Renal cortical epithelial cell (primary cell): Measurements from ENCODE around the gene GSTM1. TPM values are rescaled to one million over a fixed set of nuclear protein-coding genes. Genes with fewer than 3 reads are reported as not detected.
"Not testable (repeated sequence)": the region's sequence is repeated elsewhere in the genome, so short reads cannot be mapped to it uniquely, and the experiment has no call there.

ENCODE experiments used
- DNase-seq: peaks from one replicate; pipeline ENCODE4 v3.0.0-alpha.2; 2011; ENCODE audit warnings: low read depth
- total RNA-seq: library from RNA; depleted of rRNA; stranded (reverse); fragments of >200 nt; gene quantifications from 2 replicates; pipeline ENCODE4 v1.2.3, GENCODE V29; 2014

The GSTM1 gene
- total RNA-seq, 1 donor from 2014 or later, result 15.1 TPM

DNA sequence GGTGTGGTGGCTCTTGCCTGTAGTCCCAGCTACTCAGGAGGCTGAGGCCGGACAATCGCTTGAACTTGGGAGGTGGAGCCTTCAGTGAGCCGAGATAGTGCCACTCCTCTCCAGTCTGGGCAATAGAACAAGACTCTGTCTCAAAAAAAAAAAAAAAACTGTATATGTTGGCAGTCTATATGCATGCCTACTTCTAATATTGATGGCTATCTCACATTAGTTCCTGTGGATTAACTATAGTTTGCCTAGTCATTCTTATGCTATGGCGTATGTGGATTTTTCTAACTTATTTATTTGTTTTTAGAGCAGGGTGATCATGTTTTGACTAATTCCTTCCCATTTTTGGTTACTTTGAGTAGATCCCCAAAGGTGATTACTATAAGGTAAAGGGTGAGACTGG, 9.4 kb downstream of the GSTM1 start:
- DNase-seq, result no peak

DNA sequence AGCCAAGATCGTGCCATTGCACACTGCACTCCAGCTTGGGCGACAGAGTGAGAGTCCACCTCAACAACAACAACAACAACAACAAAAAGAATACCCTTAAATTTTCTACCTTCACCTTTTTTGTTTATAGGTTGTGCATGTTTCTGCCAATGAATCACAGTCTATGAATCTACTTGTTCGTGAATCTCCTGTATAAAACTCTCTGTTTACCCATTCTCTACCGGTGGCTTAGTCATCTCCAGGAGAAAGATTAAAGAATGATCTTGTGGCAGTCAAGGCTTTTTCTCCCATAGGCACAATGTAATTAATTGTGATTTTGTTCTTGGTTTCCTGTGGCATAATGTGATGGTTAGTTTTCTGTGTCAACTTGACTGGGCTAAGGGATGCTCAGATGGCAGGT, 10.2 kb downstream of the GSTM1 start:
- DNase-seq, result not testable (repeated sequence)

DNA sequence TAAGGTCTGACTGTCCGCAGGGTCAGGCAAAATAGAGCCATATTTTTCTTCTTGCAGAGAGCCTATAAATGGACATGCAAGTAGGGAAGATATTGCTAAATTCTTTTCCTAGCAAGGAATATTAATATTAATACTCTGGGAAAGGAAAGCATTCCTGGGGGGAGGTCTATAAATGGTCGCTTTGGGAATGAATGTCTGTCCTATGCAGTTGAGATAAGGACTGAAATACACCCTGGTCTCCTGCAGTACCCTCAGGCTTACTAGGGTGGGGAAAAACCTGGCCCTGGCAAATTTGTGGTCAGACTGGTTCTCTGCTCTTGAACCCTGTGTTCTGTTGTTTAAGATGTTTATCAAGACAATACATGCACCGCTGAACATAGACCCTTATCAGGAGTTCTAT, 15.3 kb downstream of the GSTM1 start:
- DNase-seq, result not testable (repeated sequence)

DNA sequence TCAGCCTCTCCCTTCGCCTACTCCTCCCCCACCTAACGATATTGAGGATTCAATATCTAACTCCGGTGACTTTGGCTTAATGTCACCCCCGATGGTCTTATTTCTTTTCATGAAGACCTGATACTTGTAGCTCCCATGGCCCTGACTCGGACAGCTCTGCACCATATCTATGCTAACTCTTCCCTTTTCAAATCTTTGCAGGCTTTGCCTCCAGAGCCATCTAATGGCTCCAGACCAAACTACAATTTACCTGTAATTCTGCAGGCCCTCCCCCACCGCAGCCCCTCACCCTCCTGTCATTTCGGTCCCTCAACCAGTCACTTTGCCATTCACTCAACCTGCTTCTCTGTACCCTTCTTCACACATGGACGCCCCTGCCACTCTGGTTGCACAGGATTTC, 16.6 kb downstream of the GSTM1 start:
- no peak for DNase-seq

DNA sequence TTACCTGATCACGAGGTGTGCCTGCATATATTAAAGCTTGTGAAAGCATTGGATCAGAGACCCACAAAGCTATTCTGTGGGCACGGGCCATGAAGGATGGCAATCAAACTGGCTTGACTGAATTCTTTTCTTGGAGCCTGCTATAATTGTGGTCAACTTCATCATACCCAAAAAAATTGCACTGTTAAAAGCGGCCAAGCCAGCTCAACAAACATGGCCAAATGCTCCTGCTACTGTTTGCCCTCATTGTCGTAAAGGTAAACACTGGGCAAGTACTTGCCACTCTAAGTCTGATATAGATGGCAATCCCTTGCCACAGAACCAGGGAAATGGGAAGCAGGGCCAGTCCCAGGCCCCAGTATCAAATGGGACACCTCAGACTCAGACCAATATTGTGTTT, 17.8 kb downstream of the GSTM1 start:
- DNase-seq, result no peak

DNA sequence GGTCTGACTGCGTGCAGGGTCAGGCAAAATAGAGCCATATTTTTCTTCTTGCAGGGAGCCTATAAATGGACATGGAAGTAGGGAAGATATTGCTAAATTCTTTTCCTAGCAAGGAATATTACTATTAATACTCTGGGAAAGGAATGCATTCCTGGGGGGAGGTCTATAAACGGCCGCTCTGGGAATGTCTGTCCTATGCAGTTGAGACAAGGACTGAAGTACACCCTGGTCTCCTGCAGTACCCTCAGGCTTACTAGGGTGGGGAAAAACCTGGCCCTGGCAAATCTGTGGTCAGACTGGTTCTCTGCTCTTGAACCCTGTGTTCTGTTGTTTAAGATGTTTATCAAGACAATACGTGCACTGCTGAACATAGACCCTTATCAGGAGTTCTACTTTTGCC, 21.3 kb downstream of the GSTM1 start:
- not testable (repeated sequence) for DNase-seq

DNA sequence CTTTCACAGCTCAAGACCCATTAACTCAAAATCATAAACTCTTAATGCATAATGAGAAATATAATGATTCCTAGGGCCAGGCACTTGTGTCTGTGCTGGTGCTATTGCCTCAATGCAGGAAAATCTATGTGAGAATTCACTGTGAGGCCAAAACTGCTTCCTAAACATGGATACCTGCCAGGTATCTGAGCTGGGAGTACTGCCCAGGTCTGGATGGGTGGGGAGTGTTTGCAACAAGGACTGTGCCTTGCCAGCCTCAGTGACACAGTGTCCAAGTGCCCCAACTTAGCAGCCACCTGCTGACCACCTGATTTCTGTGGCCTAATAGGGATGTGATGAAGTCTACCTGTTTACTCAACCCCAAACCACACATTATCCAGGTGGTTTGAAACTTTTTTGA, 22.2 kb downstream of the GSTM1 start:
- DNase-seq, result not testable (repeated sequence)

DNA sequence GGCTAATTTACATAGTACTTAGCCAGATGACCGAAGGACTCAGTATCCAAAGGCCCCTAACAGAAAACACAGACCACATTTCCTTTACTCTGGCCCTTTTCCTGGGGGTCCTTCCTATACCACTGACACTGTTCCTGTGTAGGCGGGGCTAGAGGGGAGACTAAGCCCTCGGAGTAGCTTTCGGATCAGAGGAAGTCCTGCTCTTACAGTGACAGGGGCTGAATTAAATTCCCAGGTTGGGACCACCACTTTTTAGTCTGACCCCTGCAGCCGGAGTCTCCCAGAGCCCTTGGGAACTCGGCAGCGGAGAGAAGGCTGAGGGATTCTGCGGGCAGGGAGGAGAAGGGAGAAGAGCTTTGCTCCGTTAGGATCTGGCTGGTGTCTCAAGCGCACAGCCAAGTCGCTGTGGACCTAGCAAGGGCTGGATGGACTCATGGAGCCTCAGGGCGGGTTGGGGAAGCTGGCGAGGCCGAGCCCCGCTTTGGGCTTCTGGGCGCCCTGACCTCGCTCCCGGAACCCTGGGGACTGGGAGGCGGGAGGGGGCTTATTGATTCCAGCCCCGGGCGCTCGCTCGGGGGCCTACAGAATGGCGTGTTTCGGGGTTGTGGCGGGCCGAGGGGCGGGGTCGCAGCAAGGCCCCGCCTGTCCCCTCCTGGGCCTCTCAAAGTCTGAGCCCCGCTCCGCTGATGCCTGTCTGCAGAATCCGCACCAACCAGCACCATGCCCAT, 24.1 kb downstream of the GSTM1 start, which contains the start of gene GSTM5:
TSS of gene GSTM5 (plus strand) at position 659 of the 728 bp plus-strand sequence. CDS start at position 721, 62 bp downstream.
- not testable (repeated sequence) for DNase-seq

DNA sequence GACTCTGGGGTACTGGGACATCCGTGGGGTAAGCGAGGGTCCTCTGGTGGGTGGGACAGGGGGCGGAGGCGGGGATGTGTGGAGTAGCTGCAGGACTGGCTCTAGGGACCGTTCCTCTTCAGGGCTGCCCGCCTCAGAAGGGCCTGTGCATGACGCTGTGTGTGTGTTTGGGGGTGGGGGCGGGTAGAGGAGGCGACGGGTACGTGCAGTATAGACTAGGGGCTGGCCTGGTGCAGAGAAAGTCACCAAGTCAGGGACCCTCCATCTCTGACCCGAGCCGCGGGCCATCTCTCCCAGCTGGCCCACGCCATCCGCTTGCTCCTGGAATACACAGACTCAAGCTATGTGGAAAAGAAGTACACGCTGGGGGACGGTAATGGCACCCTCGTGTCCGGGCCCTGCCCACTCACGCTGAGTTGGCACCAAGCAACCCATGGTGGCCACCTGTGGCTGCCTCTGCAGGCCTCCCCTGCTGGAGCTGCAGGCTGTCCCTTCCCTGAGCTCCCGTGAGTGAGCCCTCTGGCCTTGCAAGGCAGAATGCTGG, 24.8 kb downstream of the GSTM1 start:
- DNase-seq, result no peak

DNA sequence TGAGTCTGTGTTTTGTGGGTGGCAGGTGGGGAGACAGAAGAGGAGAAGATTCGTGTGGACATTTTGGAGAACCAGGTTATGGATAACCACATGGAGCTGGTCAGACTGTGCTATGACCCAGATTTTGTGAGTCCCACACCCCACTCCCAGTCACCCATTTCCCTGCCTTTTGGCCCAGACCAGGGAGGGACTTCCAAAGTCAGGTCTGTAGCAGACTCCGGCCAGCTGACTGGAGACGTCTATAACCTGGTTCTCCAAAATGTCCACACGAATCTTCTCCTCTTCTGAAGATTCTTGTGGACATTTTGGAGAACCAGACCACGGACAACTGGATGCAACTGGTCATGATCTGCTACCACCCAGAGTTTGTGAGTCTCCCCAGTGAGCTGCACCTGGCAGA, 26.0 kb downstream of the GSTM1 start:
- no peak for DNase-seq

DNA sequence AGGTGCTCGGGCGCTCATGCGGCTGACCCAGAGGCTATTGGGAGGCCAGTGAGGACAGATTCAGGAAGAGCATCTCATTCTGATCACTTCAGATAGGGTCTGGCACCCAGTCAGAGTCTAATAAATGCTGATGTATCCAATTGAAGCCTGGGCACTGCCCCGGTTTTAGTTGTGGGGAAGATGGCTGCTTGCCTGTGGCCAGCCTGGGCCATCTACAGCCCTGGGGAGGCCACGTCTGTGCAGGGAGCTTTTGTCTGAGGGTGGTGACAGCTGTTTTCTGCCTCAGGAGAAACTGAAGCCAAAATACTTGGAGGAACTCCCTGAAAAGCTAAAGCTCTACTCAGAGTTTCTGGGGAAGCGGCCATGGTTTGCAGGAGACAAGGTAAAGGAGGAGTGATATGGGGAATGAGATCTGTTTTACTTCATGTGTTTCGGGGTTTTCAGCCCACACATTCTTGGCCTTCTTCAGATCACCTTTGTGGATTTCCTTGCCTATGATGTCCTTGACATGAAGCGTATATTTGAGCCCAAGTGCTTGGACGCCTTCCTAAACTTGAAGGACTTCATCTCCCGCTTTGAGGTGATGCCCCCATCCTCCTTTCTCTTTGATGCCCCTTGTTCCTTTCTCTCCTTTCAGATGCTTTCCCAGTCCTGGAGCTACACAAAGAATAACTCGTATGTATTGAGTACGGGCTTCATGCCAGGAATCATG, 27.2 kb downstream of the GSTM1 start:
- no peak for DNase-seq

DNA sequence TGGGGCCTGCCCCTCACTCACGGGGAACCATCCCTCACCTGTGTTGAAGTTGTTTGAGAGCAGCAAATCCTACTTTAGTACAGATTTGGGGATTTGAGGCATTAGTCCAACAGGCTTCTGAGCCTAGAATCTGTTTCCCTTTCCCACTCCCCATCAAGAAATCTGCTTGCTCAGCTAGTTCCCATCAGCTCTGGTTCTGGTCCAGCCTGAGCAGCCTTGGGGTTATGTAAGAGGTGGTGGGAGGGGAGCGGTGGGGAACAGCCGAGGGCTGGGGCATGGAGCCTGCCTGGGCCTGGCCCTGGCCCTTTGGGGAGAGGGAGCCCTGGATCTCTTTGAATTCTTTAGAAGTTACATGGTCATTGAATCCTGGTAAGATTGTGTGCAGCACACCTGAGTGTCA, 28.5 kb downstream of the GSTM1 start:
- no peak for DNase-seq

DNA sequence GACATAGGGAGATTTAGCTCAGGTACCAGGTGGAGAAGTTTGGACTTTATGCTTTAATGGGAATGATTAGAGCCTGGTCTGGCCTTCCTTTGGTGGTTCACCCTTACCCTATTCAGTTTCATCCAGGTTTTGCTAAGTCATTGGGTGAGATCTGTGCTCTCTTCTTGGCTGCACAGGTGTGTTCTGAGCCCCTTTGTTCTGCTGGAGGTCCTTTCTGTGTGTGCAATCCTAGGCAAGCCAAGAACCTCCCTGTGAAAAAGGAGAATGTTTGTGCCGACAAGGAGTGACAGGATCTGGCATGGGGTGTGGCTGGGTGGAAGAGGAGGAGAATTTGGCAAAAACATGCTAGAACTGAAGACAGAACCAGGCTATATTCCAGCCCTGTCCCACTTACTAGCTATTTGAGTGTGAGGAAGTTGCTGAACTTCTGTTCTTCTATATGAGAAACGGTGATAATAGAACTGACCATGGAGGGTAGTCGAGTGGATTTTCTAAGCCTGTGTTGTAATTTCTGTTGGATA, 29.0 kb downstream of the GSTM1 start:
- DNase-seq, result no peak

DNA sequence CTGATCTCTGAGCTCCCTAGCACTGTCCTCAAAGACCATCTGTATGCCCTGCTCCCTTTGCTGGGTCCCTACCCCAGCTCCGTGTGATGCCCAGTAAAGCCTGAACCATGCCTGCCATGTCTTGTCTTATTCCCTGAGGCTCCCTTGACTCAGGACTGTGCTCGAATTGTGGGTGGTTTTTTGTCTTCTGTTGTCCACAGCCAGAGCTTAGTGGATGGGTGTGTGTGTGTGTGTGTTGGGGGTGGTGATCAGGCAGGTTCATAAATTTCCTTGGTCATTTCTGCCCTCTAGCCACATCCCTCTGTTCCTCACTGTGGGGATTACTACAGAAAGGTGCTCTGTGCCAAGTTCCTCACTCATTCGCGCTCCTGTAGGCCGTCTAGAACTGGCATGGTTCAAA, 30.1 kb downstream of the GSTM1 start:
- DNase-seq, result no peak

DNA sequence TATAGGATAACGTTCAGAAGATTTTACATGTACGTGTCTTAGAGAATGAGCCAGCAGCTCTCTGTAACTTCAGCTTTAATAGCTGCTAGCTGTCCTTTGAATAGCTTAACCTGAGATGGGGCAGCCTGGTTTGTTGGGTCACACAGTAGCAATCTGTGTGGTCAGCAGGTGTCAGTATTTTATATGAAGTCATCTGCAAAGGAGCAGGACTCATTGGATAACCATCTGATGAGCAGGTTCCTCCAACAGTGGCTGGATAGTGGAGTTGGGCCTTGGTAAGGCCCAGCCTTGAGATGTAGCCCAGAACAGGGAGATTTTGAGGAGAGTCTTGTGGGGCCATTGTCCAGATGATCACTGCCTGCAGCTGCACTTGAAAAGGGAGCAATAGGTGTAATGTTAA, 30.9 kb downstream of the GSTM1 start:
- DNase-seq, result peak; percentile 63

DNA sequence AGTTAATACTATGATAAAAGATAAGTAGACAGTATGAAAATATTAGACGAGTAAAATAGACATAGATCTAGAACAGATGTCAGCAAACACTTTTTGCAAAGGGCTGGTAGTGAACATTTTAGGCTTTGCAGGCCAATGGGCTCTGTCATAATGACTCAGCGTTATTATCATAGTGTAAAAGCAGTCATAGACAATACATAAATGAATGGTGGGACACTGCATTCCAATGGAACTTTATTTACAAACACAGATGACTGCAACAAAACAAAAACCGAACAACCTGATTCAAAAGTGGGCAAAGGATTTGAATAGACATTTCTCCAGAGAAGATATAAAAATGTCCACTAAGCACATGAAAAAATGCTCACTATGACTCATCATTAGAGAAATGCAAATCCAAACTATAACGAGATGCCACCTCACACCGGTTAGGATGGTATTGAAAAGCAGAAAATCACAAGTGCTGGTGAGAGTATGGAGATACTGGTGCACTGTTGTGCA, 31.8 kb downstream of the GSTM1 start:
- DNase-seq, result no peak

DNA sequence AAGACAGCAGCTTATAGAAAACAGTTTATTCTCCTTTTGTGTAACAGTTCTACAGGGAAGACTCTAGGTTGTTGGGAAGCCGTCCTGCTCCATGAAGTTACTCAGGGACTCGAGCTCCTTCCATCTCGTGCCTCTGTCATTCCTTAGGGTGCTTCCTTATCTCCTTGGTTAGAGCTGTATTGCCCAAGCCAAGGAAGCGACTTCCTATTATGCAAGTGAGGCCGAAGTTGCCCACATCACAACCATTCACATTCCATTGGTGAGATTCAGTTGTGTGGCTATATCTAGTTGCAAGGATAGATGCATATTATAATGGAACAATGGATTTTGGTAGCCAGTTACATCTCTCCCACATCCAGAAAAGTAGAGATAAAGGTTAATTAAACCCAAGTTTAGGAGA, 33.4 kb downstream of the GSTM1 start:
- DNase-seq, result no peak

DNA sequence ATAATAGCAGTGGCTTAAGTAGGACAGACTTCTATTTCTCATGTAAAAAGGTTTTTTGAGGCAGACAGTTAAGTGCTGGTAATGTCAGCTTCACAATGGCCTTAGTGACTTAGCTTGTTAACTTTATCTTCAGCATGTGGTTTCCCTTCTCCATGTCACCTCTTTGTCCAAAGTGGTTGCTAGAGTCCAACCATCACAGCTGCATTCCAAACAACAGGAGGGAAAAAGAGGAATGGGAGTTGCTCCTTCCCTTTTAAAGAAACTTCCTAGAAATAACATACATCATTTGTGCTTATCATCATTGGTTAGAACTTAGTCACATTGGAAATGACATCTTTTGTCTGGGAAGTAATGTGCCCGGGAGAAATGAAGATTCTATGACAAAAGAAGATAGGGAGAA, 34.4 kb downstream of the GSTM1 start:
- DNase-seq, result no peak

DNA sequence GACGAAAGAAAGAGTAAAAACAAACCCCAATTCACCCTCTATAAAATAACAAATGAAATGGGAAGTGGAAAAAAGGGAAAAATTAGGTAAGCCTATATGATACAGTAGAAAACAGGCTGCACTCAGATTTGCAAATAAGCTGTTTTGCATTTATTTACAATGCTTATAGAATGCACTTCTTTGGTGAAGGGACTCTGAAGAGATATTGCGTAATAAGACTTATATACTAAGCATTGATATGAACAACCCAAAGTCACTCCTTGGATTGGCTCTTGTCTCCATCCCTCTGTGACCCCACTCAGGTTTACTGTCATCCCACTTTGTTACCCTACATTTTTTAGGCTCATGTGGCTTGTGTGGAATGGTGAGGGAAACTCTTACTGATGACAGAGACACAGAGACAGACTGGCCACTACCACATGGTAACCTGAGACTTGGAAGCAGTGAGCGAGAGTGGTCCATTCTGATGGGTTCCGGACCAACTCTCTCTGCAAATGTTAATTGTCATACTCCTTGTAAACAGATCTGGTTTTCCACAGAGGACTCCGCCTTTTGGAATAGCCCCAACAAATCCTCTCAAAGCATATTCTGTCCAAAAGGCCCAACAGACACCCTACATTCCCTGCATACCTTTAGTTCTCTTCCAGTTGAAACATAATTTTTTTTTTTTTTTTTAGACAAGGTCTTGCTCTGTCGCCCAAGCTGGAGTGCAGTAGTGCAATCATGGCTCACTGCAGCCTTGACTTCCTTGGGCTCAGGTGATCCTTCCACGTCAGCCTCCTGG, 35.5 kb downstream of the GSTM1 start:
- no peak for DNase-seq

DNA sequence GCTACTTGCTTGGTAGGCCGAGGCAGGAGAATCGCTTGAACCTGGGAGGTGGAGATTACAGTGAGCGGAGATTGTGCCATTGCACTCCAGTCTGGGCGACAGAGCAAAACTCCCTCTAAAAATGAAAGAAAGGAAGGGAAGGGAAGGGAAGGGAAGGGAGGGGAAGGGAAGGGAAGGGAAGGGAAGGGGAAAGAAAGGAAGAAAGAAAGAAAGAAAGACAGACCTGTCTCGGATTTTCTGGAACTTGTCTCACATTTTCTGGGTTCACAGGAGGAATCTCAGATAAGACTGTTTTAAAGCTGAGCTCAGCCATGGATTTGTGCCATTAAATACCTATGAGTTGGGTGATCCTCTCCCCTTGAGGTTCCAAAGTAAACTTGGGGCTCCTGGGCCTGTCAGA, 37.3 kb downstream of the GSTM1 start:
- no peak for DNase-seq

DNA sequence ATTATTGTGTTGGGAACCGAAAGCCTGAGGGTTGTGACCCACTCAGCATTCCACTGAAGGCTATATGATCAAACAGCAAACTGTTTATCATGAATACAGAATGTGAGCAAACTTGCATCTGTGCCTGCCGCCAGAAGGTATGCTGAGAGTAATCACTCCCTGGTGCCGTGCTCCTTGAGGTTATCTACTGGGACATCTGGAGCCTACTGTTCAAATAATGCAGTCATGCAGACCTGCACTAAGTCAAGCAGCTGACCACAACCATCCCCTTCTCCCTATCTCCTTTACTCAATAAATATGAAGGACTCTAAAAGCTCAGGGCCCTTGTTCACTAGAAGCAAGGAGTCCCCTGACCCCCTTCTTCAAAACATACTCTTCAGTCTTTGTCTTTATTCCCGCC, 37.9 kb downstream of the GSTM1 start:
- no peak for DNase-seq

DNA sequence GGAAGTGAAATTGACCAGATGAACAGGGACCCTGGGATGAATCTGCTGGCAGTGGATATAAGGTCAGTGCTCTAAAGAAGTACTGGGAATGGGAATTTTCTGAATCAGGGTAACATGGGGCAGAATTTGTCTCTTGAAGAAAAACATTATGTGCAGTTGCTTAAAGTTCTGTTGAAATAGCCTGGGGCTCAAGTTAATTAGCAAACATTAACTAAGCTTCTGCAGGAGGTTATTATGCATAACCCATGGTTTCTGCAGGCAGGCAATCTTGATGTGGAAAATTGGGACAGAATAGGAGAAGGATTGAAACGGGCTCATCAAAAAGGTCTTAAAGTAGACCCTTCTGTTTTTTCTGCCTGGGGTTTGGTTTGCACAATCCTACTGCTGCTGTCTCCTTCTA, 38.4 kb downstream of the GSTM1 start:
- DNase-seq, result peak; percentile 84
